Medulla oblongata (tissue), 1 donor: ENCODE data around the gene BCAS4.
A peak's percentile ranks its signal among the peaks of the same experiment; 100 is the strongest.
"Not testable (repeated sequence)": the region's sequence is repeated elsewhere in the genome, so short reads cannot be mapped to it uniquely, and the experiment has no call there.

Source experiments
- DNase-seq: peaks from one replicate; pipeline ENCODE4 v3.0.0-alpha.2; 2015; ENCODE audit errors: extremely low spot score

Gene BCAS4

GRCh38 chr20:50794846-50795634 lies at the start of gene BCAS4:
BCAS4 (plus strand) TSS chr20:50795061; CDS start chr20:50795084, 23 bp downstream.
- DNase-seq, result peak; percentile 72

DNA sequence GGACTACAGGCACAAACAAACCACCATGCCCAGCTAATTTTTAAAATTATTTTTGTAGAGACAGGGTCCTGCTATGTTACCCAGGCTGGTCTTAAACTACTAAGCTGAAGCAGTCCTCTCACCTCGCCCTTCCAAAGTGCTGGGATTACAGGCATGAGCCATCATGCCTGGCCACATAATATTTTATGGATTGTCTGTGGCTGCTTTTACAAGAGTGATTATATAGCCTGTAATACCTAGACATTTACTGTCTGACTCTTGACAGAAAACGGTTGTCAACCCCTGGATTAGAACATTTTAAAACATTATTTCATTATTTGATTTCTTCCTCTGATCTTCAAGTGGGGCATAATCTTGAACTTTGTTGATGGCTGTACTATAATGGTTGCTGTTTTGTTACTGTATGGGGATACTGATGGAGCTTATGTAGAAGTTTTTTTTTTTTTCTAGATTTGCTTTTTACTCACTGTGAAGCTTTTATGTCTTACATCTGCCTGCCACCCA lies 49.2 kb upstream of the BCAS4 start:
- DNase-seq, result no peak

- DNase-seq, result peak; percentile 42
Measured at GRCh38 chr20:50746138-50746940, 48.5 kb upstream of the BCAS4 start.

- no peak for DNase-seq
Measured at GRCh38 chr20:50747275-50747674, 47.6 kb upstream of the BCAS4 start.

- DNase-seq, result no peak
Measured at GRCh38 chr20:50750145-50750671, 44.7 kb upstream of the BCAS4 start.

DNA sequence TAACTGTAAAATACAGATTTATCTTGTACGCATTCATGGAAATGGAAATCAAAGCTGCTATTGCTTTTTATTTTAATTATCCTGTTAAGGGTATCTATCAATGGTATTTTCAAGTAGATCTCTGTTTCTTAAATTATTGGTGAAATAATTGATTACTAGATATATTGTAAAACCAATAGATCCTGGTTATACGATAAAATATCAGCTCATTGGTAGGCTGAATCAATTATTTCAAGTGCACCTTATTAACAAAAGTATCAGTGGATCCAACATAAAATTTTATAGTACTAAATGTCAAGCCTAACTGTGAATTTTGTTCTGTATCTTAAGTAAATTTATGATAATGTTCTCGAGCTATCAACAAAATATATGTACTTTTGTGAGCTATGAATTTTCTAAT lies 41.7 kb upstream of the BCAS4 start:
- DNase-seq, result no peak

DNA sequence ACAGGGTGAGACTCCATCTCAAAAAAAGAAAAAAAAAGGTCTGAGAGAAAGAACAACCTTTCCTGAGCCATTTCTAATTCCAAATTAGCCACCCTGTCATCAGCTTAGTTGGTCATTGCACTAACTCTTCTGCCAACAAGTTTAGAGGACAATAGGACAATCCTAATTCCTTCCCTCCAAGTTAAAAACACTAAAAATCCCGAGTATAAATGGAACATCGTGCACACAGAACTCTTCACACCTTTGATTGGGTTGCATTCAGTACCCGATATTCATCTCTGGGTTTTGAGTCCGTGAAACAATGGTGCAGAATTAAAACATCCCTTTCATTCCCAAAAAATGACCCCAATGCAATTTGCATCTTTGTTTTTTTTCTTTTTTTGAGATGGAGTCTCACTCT lies 40.4 kb upstream of the BCAS4 start:
- DNase-seq, result no peak

- DNase-seq, result no peak
Measured at GRCh38 chr20:50756447-50756846, 38.4 kb upstream of the BCAS4 start.

DNA sequence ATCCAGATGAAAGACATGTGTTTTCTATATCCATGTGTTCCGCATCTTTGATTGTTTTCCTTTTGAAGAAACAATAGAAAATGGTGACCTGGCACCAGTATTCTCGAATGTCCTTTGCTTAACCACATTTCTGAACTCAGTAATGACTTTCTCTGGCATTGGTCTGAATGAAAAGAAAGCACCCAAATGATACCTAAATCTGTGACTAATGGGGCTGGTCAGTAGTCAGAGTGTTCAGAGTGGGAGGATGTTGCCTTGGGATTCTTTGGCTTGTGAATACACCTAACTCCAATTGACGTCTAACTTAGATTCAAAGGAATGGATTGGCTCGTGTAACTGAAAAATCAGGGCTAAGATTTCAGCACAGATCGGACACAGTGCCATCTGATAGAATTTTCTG lies 36.4 kb upstream of the BCAS4 start:
- no peak for DNase-seq

GRCh38 chr20:50758992-50759391 lies 35.9 kb upstream of the BCAS4 start:
- DNase-seq, result no peak

DNA sequence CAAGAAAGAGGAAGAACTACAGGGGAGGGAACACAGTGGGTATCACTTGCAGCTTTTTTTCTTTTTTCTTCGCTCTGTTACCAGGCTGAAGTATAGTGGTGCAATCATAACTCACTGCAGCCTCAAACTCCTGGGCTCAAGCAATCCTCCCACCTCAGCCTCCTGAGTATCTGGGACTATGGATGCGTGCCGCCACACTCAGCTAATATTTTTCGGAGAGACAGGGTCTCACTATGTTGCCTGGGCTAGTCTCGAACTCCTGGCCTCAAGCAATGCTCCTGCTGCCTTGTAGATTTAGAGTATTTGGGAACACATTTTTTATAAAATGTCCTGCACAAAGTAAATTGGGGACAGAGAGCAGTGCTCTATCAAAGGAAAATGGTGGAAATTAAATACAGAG lies 35.2 kb upstream of the BCAS4 start:
- DNase-seq, result no peak

DNA sequence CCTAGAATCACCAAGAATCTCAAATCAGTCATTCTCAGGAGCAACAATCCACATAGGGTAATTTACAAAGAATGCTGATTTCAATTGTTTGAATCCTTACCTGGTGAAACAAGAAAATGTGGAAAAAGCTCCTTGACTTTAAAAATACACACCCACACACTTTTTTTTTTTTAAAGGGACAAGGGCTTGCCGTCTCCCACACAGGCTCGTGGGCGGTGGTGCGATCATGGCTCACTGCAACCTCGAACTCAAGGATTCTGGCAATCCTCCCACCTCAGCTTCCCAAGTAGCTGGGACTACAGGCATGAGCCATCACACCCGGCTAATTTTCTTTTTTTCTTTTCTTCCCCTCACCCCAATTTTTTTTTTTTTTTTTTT lies 32.8 kb upstream of the BCAS4 start:
- DNase-seq, result no peak

GRCh38 chr20:50762435-50763220 lies 32.2 kb upstream of the BCAS4 start:
- peak; percentile 94 for DNase-seq

GRCh38 chr20:50763550-50764458 lies 31.1 kb upstream of the BCAS4 start:
- DNase-seq, result not testable (repeated sequence)

DNA sequence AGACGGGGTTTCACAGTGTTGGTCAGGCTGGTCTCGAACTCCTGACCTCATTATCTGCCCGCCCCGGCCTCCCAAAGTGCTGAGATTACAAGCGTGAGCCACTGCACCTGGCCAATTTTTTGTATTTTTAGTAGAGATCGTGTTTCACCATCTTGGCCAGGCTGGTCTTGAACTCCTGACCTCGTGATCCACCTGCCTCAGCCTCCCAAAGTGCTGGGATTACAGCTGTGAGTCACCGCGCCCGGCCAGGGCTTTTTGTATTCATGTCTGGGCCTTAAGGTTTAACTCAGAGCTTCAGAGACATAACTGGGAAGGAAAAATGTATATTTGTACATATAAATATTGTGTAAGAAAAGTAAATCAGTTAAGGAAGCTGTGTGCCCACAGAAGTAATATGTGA lies 29.6 kb upstream of the BCAS4 start:
- not testable (repeated sequence) for DNase-seq

- no peak for DNase-seq
Measured at GRCh38 chr20:50765674-50766073, 29.2 kb upstream of the BCAS4 start.

DNA sequence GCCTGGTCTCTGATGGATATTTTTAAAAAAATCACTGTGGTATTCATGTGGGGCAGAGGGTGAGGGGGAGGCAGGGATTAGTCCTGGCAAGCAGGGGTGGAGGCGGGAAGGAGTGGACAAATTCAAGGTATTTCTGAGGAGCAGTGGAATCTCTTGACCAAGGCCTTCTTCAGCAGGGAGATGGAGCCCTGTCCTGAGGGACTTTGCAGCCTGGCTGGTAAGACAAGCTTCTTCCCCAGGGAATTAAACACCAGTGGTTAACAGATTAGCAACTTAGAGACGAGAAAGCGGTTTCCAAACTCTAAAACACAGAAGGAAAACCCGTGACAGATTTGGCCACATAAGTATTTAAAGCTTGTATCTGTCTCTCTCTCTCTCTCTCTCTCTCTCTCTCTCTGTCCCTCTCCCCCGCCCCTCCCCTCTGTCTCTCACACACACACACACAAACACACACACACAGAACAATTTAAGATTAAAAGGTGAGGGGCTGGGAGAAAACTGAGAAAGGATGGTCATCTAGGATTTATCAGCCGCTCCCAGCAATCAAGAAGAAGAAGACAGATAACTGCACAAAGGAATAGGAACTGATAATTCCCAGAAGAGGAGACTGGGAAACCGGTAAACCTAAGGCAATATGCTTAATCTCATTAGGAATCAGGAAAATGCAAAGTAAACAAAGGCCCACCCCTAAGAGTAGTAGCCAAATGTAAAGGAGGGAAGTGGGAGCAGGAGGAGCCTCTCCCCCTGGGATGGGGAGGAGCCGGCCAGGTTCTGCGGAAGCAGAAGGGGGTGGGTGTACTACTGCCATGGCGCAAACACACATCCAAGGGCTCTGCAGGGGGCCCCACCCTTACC lies 27.7 kb upstream of the BCAS4 start:
- not testable (repeated sequence) for DNase-seq

DNA sequence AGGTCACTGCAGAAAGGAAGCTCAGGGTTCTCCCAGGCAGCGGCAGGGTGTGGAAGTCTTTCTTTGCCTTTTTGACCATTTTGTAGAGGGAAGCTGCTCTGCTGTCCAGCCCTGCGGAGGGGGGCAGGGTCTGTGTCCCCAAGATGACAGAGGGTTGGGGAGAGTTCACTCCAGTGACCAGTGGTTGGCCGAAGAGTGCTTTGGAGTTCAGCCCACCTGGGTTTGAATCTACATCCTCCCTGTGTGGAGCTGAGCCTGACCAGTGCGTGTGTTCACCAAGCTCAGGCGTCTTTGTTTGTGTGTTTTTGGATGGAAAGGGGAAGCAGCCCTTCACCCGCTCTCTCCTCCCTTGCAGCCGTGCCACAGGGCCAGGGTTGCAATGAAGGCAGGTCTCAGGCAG lies 25.9 kb upstream of the BCAS4 start:
- DNase-seq, result not testable (repeated sequence)

GRCh38 chr20:50769551-50770085 lies 25.2 kb upstream of the BCAS4 start:
- not testable (repeated sequence) for DNase-seq
